DND-41 (cell line): Measurements from ENCODE around the gene MYT1.

Source experiments
- ATAC-seq: fragments of 200-7000 bp; cut with Tn5 transposase; 3 replicates; pipeline ENCODE4 v1.9.1; 2021; ENCODE audit warnings: low read depth; ENCODE audit not compliant: insufficient read depth
- DNase-seq: peaks from one replicate; pipeline ENCODE4 v3.0.0-alpha.2; 2020
- H2AFZ ChIP-seq: 2 replicates; pipeline ENCODE4 v1.6.0; 2012; ENCODE audit warnings: low read depth, low read length
- H3K27ac ChIP-seq: 2 replicates; pipeline ENCODE4 v1.5.1; 2012; ENCODE audit warnings: low read length, inconsistent platforms
- H3K27me3 ChIP-seq: fragments of 200-600 bp; sonication (generic); 2 replicates; pipeline ENCODE4 v1.6.0; 2012; ENCODE audit warnings: low read length, mild to moderate bottlenecking, inconsistent platforms; ENCODE audit not compliant: insufficient read depth, poor library complexity
- H3K36me3 ChIP-seq: 2 replicates; pipeline ENCODE4 v1.5.1; 2012; ENCODE audit warnings: low read length, inconsistent platforms; ENCODE audit not compliant: insufficient read depth
- H3K4me1 ChIP-seq: 2 replicates; pipeline ENCODE4 v1.5.1; 2012; ENCODE audit warnings: mild to moderate bottlenecking, low read length; ENCODE audit not compliant: insufficient read depth
- H3K4me2 ChIP-seq: 2 replicates; pipeline ENCODE4 v1.6.0; 2012; ENCODE audit warnings: mild to moderate bottlenecking, moderate library complexity, low read length, inconsistent platforms; ENCODE audit not compliant: insufficient read depth
- H3K4me3 ChIP-seq, 2 experiments: fragments of 200-600 bp in 1 of 2; shearing (Covaris generic) in 1 of 2; 2 replicates each; pipeline ENCODE4 v1.5.1; 2012 to 2016; ENCODE audit warnings: inconsistent platforms in 2 of 2, low read length in 2 of 2, mild to moderate bottlenecking in 2 of 2, low read depth in 1 of 2, moderate library complexity in 1 of 2
- H3K79me2 ChIP-seq: 2 replicates; pipeline ENCODE4 v1.6.0; 2012; ENCODE audit warnings: low read length, inconsistent platforms; ENCODE audit not compliant: insufficient read depth
- H3K9ac ChIP-seq: 2 replicates; pipeline ENCODE4 v1.6.0; 2012; ENCODE audit warnings: low read depth, mild to moderate bottlenecking, inconsistent platforms, low read length, moderate library complexity
- H3K9me3 ChIP-seq: 2 replicates; pipeline ENCODE4 v1.5.1; 2012; ENCODE audit warnings: low read length, moderate library complexity, mild to moderate bottlenecking, inconsistent platforms; ENCODE audit not compliant: insufficient read depth, severe bottlenecking
- H4K20me1 ChIP-seq: 2 replicates; pipeline ENCODE4 v1.6.0; 2012; ENCODE audit warnings: low read length; ENCODE audit not compliant: insufficient read depth
- CTCF ChIP-seq: IDR thresholded peaks from 2 replicates; pipeline ENCODE4 v1.5.1; 2012; ENCODE audit warnings: borderline replicate concordance, low read length, moderate library complexity, mild to moderate bottlenecking; ENCODE audit not compliant: poor library complexity, severe bottlenecking; ENCODE audit errors: extremely low read depth
- EZH2 ChIP-seq: IDR thresholded peaks from 3 replicates; pipeline ENCODE4 v1.6.1; 2012; ENCODE audit warnings: borderline replicate concordance, low read depth, mild to moderate bottlenecking, moderate library complexity, low read length, inconsistent platforms; ENCODE audit not compliant: severe bottlenecking

The MYT1 gene

DNA sequence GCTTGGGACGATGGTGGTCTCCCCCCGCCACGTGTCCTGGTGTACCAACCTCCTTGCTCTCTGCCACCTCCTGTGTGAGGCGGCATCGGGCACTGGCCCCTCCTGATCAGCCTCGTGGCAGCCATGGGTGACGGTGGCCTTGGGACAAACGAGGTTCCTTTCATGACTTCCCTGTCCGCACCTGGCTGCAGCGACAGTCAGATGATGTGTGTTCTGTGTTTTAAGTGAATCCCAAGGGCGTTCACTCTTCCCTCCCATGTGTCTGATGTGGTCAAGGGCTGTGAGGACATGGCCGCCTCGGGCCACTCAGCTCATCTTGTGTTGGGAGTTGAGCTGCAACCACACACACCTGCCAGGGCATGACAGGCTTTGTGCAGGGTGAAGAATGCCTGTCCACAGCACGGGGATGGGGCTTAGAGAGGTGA, 60.9 kb downstream of the MYT1 start:
- Histone ChIP-seq H2AFZ (no peak overlapping the region), H4K20me1 (peaks cover 6% of the 10 kb centered on the region; the same call in 1 of the 2 replicates), H3K27me3 (peaks cover 11% of the 10 kb centered on the region), H3K9ac (no peak overlapping the region), H3K36me3 (no peaks in the 10 kb centered on the region), H3K4me3 (no peak overlapping the region), H3K9me3 (no peaks in the 10 kb centered on the region), H3K4me2 (no peak overlapping the region), H3K79me2 (no peaks in the 10 kb centered on the region), H3K4me1 (no peaks in the 10 kb centered on the region), H3K27ac (no peak overlapping the region)
- ATAC-seq, result no peak
- TF ChIP-seq CTCF (no peak), EZH2 (no peak)
- DNase-seq, result no peak

DNA sequence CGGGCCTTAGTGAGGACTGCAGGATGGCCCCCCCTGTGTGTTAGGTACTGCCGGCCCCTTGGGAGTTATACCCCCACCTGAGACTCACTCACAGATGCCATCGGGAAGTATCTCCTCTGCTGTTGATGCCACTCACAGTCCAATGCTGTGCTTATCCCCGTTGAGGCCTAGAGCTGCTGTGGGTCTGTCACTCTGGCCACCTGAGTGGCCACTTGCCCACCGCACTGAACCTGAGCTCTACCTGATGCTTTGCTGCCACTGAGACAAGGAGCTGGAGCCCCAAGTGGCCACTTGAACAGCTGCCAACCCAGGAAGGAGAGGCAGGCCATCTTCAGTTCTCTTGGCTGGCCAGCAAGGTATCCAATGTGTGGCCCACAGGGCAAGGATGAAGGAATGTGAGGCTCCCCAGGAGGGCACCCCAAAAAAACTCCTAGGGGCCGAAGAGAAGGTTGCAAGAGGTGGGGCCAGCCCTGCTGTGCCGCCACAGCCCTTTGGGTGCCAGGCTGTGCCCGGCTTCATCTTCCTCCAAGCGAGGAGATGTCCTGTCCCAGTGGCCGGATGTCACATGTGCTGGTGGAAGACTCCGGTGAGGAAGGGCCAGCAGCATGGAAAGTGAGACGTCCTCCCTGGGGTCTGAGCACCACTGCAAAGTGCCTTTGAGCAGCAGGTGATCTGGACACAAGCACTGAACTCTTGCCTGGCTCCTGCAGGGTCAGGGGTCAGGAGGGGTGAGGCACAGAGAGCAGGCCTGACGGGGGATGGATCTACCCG, 61.8 kb downstream of the MYT1 start:
- no peak overlapping the region for H3K27ac ChIP-seq
- H3K27me3 ChIP-seq, result peaks cover 11% of the 10 kb centered on the region
- no peaks in the 10 kb centered on the region for H3K79me2 ChIP-seq
- DNase-seq, result no peak
- no peak overlapping the region for H3K4me3 ChIP-seq
- TF ChIP-seq CTCF, result no peak
- no peak for TF ChIP-seq EZH2
- peaks cover 6% of the 10 kb centered on the region; the same call in 1 of the 2 replicates for H4K20me1 ChIP-seq
- no peak overlapping the region for H3K9ac ChIP-seq
- H2AFZ ChIP-seq, result no peak overlapping the region
- H3K36me3 ChIP-seq, result no peaks in the 10 kb centered on the region
- ATAC-seq, result no peak
- H3K4me2 ChIP-seq, result no peak overlapping the region
- no peaks in the 10 kb centered on the region for H3K9me3 ChIP-seq
- H3K4me1 ChIP-seq, result no peaks in the 10 kb centered on the region

- no peaks in the 10 kb centered on the region for H3K36me3 ChIP-seq
- no peaks in the 10 kb centered on the region for H3K4me1 ChIP-seq
- H3K9me3 ChIP-seq, result no peaks in the 10 kb centered on the region
- H3K79me2 ChIP-seq, result no peaks in the 10 kb centered on the region
- DNase-seq (no peak), ATAC-seq (peak; percentile 40; the same call in 1 of the 3 replicates)
- peaks cover 6% of the 10 kb centered on the region; the same call in 1 of the 2 replicates for H4K20me1 ChIP-seq
- no peak overlapping the region for H3K9ac ChIP-seq
- no peak overlapping the region for H3K4me2 ChIP-seq
- H3K27me3 ChIP-seq, result peaks cover 11% of the 10 kb centered on the region
- H3K4me3 ChIP-seq, result no peak overlapping the region
- no peak for TF ChIP-seq CTCF
- TF ChIP-seq EZH2, result no peak
- H3K27ac ChIP-seq, result no peak overlapping the region
- no peak overlapping the region for H2AFZ ChIP-seq
Observed at GRCh38 chr20:64226686-64227580, 62.7 kb downstream of the MYT1 start.
